Heart right ventricle (tissue), 16 donors: Measurements from ENCODE around the gene TRIM14. TPM values are rescaled to one million over a fixed set of nuclear protein-coding genes. Genes with fewer than 3 reads are reported as not detected.

ENCODE experiments used
- ATAC-seq, 8 donors: fragments of 200-7000 bp; cut with Tn5 transposase; one replicate each; pipeline ENCODE4 v1.9.1; 2020; ENCODE audit warnings: mild to moderate bottlenecking in 8 of 8, moderate library complexity in 8 of 8, moderate number of reproducible peaks in 1 of 8
- DNase-seq, 2 donors: peaks; one replicate each; pipeline ENCODE4 v3.0.0-alpha.2; 2020
- H3K27ac ChIP-seq, 10 donors: fragments of 200-600 bp; sonication (generic) in 2 of 10; one replicate each; pipeline versions ENCODE4 v1.5.0 to v1.8.0; 2020 to 2022; ENCODE audit warnings: mild to moderate bottlenecking in 3 of 10
- H3K27me3 ChIP-seq, 7 donors: fragments of 200-600 bp; one replicate each; pipeline ENCODE4 v1.8.0; 2021 to 2022; ENCODE audit warnings: mild to moderate bottlenecking in 2 of 7
- H3K36me3 ChIP-seq, 9 donors: fragments of 200-600 bp; sonication (generic) in 1 of 9; one replicate each; pipeline versions ENCODE4 v1.5.0 to v1.8.0; 2020 to 2022; ENCODE audit warnings: mild to moderate bottlenecking in 2 of 9
- H3K4me1 ChIP-seq, 9 donors: fragments of 200-600 bp; sonication (generic) in 1 of 9; one replicate each; pipeline versions ENCODE4 v1.5.0 to v1.8.0; 2020 to 2022; ENCODE audit warnings: mild to moderate bottlenecking in 4 of 9
- H3K4me3 ChIP-seq, 10 donors: fragments of 200-600 bp; sonication (generic) in 2 of 10; one replicate each; pipeline versions ENCODE4 v1.5.0 to v1.8.0; 2020 to 2022; ENCODE audit warnings: mild to moderate bottlenecking in 7 of 10, moderate library complexity in 2 of 10
- H3K9me3 ChIP-seq, 11 donors: fragments of 200-600 bp in 10 of 11; sonication (generic) in 2 of 11; one replicate each; pipeline versions ENCODE4 v1.5.0 to v1.8.0; 2013 to 2022; ENCODE audit warnings: mild to moderate bottlenecking in 2 of 11, control low read depth in 1 of 11, moderate library complexity in 1 of 11
- CTCF ChIP-seq, 9 donors: fragments of 200-600 bp; sonication (generic) in 2 of 9; IDR thresholded peaks; one replicate each; pipeline versions ENCODE4 v1.5.0 to v1.8.0; 2021 to 2022; ENCODE audit warnings: antibody characterized with exemption in 9 of 9, mild to moderate bottlenecking in 5 of 9, moderate library complexity in 1 of 9
- WGBS, 2 donors: extraction: QIAGEN DNeasy Blood & Tissue Kit; methylation state at CpG; one replicate each; pipeline ENCODE4 v1.1.7; 2013; ENCODE audit warnings: inconsistent platforms in 1 of 2; 5-methylcytosine and 5-hydroxymethylcytosine counted together
- intact Hi-C, 10 donors: fragments of 100-400 bp; cut with DNase I; formaldehyde crosslinking; loops; one replicate each; pipeline versions ENCODE4 v1.11.1 to v1.14.2; 2022
- polyA plus RNA-seq, 2 donors: library from polyadenylated mRNA; stranded (reverse); fragments of 200-250 nt; gene quantifications; one replicate each; pipeline ENCODE4 v1.2.3, GENCODE V29; 2013
- total RNA-seq, 10 donors: library from RNA; stranded (reverse); fragmentation: NEBNext Ultra II Directional in 3 of 10; extraction: Animal tissue kit (Norgen Biotek cat#: 25700) in 3 of 10; gene quantifications; one replicate each; pipeline versions ENCODE4 v1.2.1 to v1.2.4, GENCODE V29; 2021 to 2023
- donor health status: Arrhythmogenic right ventricular cardiomyopathy.
- donor health status: ischemic (EF 13 %, LVEDD 7.1; RV severe dilation, severe dysfunction).
- donor health status: healthy with polysubstance abuse.
- donor health status: DM: no; HTN: yes; CAD: no.
- donor health status: DM: no; HTN: no; CAD: no.
- donor health status: ischemic (EF 25% LVEDD 6.9; RV normal size, moderate dysfunction).
- donor health status: ischemic (EF 25% LVEDD 5.7; RV mildly dilated, moderate dysfunction).
- donor health status: healthy.
- donor health status: DM: yes; HTN: yes; CAD: no.
- donor health status: Ischemic cardiomyopathy.
- donor health status: ischemic (EF 35%, LVEDD 5.7; RV mildly dilated, moderate dysfunction).
- donor health status: nonischemic (EF 11% LVEDD 7.7; RV severe dilation, severe dysfunction).
- donor health status: DM: yes; HTN: yes; CAD: no.
- donor health status: PGD.
- donor health status: ischemic (EF 29% LVEDD 5.4; RV normal size, mild dysfunction).
- donor health status: nonischemic (EF 23%, LVEDD 6.1; RV moderate dilation, normal function).

TRIM14 gene
- total and polyA plus RNA-seq, 12 donors, result 0.47 to 11.2 (median 1.6) TPM

GRCh38 chr9:98057138-98057799, 61.8 kb downstream of the TRIM14 start:
- peak overlapping the region; percentile 50 to 96 (median 84) for H3K4me3 ChIP-seq
- DNase-seq (no peak), ATAC-seq (peak in 1 of 8 donors; percentile 0)
- no peaks in the 10 kb centered on the region for H3K27me3 ChIP-seq
- intact Hi-C loops, result loop anchor here in 4 of 10 donors (2.0 to 10.0 kb wide), 4 partner anchors 74 to 200 kb away; partner anchors contain the start of genes ANP32B (in 2 of the 4), TBC1D2 (in 2 of the 4) and TRMO (in 1 of the 4)
- peak overlapping the region; percentile 63 to 97 (median 92) for H3K27ac ChIP-seq
- no peak for TF ChIP-seq CTCF (IDR thresholded peaks at IDR 0.05)
- WGBS, 2 donors, result 7% methylated on average over 14 of the region's 14 CpGs
- peaks cover 0 to 36% (median 14%) of the 10 kb centered on the region in 9 donors for H3K4me1 ChIP-seq
- H3K9me3 ChIP-seq, result no peaks in the 10 kb centered on the region
- peaks cover 0 to 28% (median 4%) of the 10 kb centered on the region in 9 donors for H3K36me3 ChIP-seq

DNA sequence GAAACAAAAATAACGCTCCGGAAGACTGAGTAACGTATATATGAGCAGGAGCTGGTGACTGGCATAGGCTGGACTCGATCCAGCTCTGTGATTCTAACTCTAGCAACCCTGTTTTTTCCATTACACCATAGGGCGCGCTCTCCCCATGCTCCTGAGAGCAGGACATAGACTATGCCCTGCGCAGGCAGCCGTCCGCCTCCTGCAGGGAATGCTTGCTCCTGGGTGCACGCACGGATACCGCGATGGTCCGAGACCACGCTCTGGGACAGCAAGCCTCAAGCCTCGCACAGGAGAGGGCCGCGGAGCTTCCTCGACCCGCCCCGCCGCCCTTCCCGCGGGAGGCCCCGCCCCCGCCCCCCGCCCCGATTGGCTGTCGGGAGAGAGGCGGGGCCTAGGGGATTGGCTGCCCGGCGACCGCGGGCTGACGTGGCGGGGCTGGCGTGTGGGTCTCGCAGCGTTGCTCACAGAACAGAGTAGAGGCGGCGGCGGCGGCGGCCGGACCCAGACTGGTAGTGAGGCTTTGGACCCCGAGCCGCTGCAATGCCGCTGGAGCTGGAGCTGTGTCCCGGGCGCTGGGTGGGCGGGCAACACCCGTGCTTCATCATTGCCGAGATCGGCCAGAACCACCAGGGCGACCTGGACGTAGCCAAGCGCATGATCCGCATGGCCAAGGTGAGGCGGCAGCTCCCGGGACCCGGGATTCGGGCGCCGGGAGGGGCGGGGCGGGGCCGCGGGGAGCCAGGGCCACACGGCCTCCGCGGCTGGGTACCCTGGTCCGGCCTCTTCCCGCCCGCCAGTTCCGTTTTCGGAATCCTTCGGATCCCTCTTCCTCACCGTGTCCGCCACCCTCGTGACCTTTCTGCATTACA, 62.5 kb downstream of the TRIM14 start, which contains the start of gene NANS:
Gene NANS, plus strand, starts transcription at position 464 of the 869 bp plus-strand sequence. Its CDS starts 77 bp downstream, at position 541.
- Histone ChIP-seq H3K4me1 (peaks cover 0 to 36% (median 14%) of the 10 kb centered on the region in 9 donors), H3K36me3 (peaks cover 0 to 21% (median 4%) of the 10 kb centered on the region in 9 donors), H3K27me3 (no peaks in the 10 kb centered on the region), H3K27ac (peak within 1 kb of the TSS; percentile 63 to 97 (median 92)), H3K9me3 (no peaks in the 10 kb centered on the region), H3K4me3 (peak within 1 kb of the TSS; percentile 50 to 96 (median 84))
- intact Hi-C loops, result loop anchor here in 6 of 10 donors (1.0 to 10.0 kb wide), 6 partner anchors 73 to 201 kb away; partner anchors contain the start of genes ANP32B (in 3 of the 6), TBC1D2 (in 2 of the 6) and TRMO (in 1 of the 6)
- DNase-seq (peak; percentile 92 to 93), ATAC-seq (peak; percentile 98 to 100 (median 99))
- WGBS, 2 donors, result 0 to 1% methylated on average over 67 to 80 of the region's 80 CpGs
- peak in 2 of 9 donors; percentile 19 for TF ChIP-seq CTCF (IDR thresholded peaks at IDR 0.05)

DNA sequence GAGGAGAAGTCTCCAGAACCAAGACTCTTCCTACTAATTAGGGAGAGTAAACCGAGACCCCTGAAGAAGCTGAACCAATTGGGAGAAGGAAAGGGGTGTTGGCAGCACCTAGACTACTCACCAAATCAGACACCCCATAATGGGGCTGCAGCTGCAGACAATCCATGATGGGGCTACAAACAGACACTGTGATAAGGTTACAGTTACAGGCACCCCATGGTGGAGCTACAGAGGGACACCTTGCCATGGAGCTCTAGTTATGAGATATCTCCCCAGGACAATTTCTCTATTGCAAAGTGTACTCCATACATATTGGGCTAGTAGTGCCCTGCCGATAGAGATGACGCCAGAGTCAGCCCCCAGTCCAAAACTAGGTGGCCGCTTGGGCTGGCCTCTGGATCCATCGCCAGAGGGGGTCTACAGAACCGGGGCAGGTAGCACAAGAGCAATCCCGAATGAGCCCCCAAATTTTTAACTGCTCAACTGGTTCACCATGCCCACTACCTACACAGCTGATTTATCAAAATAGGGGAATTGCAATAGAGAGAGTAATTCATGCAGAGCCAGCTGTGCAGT, 64.6 kb downstream of the TRIM14 start:
- no peak for ATAC-seq
- Histone ChIP-seq H3K9me3 (no peaks in the 10 kb centered on the region), H3K36me3 (peaks cover 0 to 7% (median 0%) of the 10 kb centered on the region in 9 donors), H3K27me3 (no peaks in the 10 kb centered on the region), H3K4me3 (no peak overlapping the region), H3K4me1 (peaks cover 0 to 31% (median 14%) of the 10 kb centered on the region in 9 donors), H3K27ac (no peak overlapping the region)
- intact Hi-C loops, result loop anchor here in 1 of 10 donors (10.0 kb wide), 1 partner anchor 200 kb away; the partner anchor contains the start of gene TBC1D2
- WGBS, 2 donors, result 96 to 98% methylated on average over 7 of the region's 7 CpGs
- no peak for DNase-seq
- no peak for TF ChIP-seq CTCF (IDR thresholded peaks at IDR 0.05)
